G401 (cell line): ENCODE data around the gene KIF27. TPM values are rescaled to one million over a fixed set of nuclear protein-coding genes. Genes with fewer than 3 reads are reported as not detected.
"Not testable (repeated sequence)": the region's sequence is repeated elsewhere in the genome, so short reads cannot be mapped to it uniquely, and the experiment has no call there.

Experiments used
- DNase-seq: peaks from one replicate; pipeline ENCODE4 v3.0.0-alpha.2; 2015; ENCODE audit warnings: low spot score
- in situ Hi-C: cut with HindIII; loops from 2 replicates; pipeline ENCODE4 v1.10.0; 2016; ENCODE audit warnings: low sequenced_read_pairs, mixed read lengths
- total RNA-seq: library from RNA; depleted of rRNA; stranded (reverse); fragments of >200 nt; shearing (Covaris generic); gene quantifications from 2 replicates; pipeline ENCODE4 v1.2.3, GENCODE V29; 2014; rRNA removed

Gene KIF27
- 1.6 and 2.3 TPM in 2 replicates for total RNA-seq

GRCh38 chr9:83920927-83921707 lies at the start of gene KIF27:
Gene KIF27 (minus strand): TSS chr9:83921432. CDS start chr9:83915591, 5,841 bp downstream.
- DNase-seq = peak; percentile 92
- in situ Hi-C loops = no loop called here

DNA sequence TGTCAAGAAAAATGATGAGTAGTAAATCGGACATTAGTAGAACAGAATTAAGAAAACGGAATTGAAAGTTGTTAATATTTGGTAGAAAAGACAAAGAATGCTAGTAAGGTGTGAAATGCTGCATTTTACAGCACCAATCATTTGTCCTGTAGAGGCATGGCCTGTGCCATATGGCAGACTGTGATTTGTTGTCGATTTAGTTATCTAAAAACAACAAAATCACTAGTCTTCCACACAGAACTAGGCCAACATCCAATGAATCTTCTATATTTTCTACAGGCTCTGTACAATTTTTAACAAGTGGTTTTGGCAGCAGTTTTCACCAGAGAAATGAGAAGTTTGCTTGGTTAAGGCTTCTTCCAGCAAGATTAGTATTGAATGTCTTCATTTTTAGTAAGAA lies 48.4 kb upstream of the KIF27 start:
- DNase-seq = no peak
- in situ Hi-C loops = no loop called here

- in situ Hi-C loops = no loop called here
- DNase-seq = no peak
Observed at GRCh38 chr9:83967073-83967472, 45.8 kb upstream of the KIF27 start.

DNA sequence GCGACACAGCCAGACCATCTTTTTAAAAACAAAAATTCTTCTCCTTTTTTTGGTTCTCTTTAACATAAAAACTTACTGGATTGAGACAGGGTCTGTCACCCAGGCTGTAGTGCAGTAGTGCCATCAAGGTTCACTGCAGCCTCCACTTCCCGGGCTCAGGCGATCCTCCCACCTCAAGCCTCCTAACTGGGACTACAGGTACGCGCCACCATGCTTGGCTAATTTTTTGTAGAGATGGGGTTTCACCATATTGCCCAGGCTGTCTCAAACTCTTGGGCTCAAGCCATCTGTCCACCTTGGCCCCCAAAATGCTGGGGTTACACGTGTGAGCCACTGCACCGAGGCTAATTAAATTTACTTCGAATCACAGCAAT lies 45.0 kb upstream of the KIF27 start:
- no peak for DNase-seq
- in situ Hi-C loops = no loop called here

- DNase-seq = no peak
- in situ Hi-C loops = no loop called here
Observed at GRCh38 chr9:83965350-83966208, 44.3 kb upstream of the KIF27 start.

- in situ Hi-C loops = no loop called here
- DNase-seq = peak; percentile 38
Observed at GRCh38 chr9:83964973-83965349, 43.7 kb upstream of the KIF27 start.

- no peak for DNase-seq
- in situ Hi-C loops = no loop called here
Observed at GRCh38 chr9:83962165-83962564, 40.9 kb upstream of the KIF27 start.

- in situ Hi-C loops = no loop called here
- no peak for DNase-seq
Observed at GRCh38 chr9:83960991-83961390, 39.8 kb upstream of the KIF27 start.

- in situ Hi-C loops = no loop called here
- no peak for DNase-seq
Observed at GRCh38 chr9:83959061-83959460, 37.8 kb upstream of the KIF27 start.

GRCh38 chr9:83957248-83957513 lies 35.9 kb upstream of the KIF27 start:
- in situ Hi-C loops = no loop called here
- no peak for DNase-seq

DNA sequence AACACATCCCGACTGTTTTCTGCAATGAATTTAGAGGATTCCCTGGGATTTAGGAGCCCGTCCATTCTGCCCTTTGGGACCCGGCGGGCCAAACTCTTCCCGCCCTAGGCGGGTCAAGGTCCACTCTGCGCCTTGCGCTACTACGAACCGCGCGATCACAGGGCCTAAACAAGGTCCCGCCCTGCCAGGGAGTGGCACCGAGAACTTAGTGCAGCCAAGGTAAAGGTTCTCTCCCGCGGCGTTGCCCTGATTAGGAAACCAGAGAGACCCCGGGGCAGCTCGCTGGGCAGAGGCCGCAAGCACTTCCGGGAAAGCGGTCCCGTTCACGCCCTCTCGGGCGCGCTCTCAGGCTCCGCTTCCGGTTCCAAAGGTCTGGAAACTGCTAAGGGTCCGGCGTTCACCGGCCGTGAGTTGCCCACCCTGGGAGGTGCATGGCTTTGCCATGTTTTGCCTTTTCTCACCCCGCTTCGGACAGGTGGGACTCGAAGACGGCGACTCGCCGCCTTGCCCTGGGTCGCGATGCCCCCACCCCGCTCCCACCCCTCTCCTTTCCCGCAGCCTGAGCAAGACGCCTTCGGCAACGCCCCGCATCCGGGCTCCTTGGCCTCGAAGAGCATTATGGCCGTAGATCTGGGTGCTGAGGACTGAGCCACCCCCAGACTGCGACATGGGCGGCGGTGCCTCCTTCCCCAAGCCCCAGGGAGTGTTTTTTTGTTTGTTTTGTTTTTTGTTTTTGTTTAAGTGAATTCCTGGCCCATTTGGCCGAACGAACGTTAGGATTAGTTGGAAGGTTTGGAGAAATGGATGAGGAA lies 35.4 kb upstream of the KIF27 start:
- peak; percentile 72 for DNase-seq

GRCh38 chr9:83956086-83956435 lies 34.8 kb upstream of the KIF27 start:
- in situ Hi-C loops = no loop called here
- DNase-seq = no peak

More for the DNA sequence above, 35.4 kb upstream of the KIF27 start:
- in situ Hi-C loops = no loop called here

GRCh38 chr9:83948096-83948495 lies 26.9 kb upstream of the KIF27 start:
- DNase-seq, in situ Hi-C loops: not testable (repeated sequence)

- no peak for DNase-seq
- in situ Hi-C loops = no loop called here
Observed at GRCh38 chr9:83940590-83941303, 19.5 kb upstream of the KIF27 start.

DNA sequence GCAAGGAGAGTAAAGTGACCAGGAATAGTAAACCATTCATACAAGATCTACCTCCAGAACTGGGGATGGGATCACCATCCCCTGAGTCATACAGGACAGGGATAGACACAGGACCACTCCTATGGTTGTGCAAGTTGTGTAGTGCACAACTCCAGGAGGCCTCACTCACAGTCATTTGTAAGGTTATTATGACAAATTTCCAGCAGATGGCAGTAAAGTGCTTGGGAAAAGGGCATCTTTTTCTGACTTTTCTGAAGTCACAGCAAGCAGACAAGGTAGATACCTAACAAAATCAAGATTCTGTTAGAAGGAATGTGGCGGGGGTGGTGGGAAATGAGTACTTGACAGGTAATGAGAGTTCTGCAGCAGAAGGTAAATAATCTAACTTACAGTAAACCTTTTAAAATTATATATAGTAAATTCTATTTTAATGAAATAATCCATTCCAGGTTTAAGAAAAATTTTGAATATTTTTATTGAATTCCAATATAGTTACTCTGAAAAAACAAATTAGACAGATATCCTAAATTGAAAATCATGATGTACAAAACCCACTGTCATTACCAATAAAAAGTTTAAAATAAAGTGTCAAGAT lies 16.7 kb upstream of the KIF27 start:
- in situ Hi-C loops = no loop called here
- peak; percentile 83 for DNase-seq

DNA sequence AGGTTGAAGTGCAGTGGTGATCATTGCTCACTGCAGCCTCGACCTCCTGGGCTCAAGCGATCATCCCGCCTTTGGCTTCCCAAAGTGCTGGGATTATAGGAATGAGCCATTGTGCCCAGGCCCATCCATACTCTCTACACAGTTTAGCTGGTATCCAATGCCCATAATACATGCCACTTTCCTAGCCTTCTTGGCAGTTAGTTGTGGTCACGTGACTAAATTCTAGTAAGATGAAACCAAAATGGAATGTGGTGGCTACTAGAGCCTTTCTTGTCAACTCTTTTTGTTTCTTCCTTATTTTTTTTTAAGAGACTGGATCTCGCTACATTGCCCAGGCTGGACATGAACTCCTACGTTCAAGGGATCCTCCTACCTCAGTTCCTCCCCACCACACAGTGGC lies 15.3 kb upstream of the KIF27 start:
- no peak for DNase-seq
- in situ Hi-C loops = no loop called here

DNA sequence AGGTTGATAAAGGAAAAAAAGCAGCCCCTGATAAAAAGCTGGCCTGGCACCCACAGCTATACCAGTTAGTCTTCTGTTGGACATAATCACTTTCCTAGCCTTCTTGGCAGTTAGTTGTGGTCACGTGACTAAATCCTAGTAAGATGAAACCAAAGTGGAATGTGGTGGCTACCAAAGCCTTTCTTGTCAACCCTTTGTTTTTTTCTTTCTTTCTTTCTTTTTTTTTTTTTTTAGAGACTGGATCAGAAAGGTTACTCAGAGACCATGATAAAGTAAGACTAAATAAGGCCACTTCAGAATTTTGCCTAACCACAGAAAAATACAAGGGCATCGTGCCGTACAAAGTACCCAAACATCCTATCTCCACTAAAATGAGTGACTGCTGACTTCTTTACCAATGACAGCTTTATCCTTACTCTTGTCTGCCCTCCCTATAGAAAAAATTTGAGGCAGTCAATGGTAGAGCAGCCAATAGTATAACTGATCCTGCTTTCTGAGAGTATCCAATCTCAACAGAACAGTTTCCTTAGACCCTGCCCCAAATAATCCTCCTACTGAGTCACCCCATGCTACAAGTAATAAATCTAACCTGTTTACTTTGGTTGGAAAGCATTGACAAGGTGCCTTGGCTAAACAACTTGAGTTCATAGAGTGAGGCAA lies 14.2 kb upstream of the KIF27 start:
- no peak for DNase-seq
- in situ Hi-C loops = no loop called here

GRCh38 chr9:83934569-83935275 lies 13.5 kb upstream of the KIF27 start:
- in situ Hi-C loops = no loop called here
- DNase-seq = no peak
